Right kidney (tissue), 1 donor: ENCODE results near the gene RAPH1.
"Not testable (repeated sequence)": the region's sequence is repeated elsewhere in the genome, so short reads cannot be mapped to it uniquely, and the experiment has no call there.

Experiments
- DNase-seq: peaks from one replicate; pipeline ENCODE4 v3.0.0-alpha.2; 2016

RAPH1 gene

GRCh38 chr2:203549406-203549805 lies 14.3 kb upstream of the RAPH1 start:
- DNase-seq: no peak

GRCh38 chr2:203548887-203549286 lies 13.8 kb upstream of the RAPH1 start:
- DNase-seq: no peak

- DNase-seq: no peak
Measured at GRCh38 chr2:203547356-203547755, 12.3 kb upstream of the RAPH1 start.

- DNase-seq: no peak
Measured at GRCh38 chr2:203544402-203544801, 9.3 kb upstream of the RAPH1 start.

- DNase-seq: no peak
Measured at GRCh38 chr2:203543898-203544328, 8.8 kb upstream of the RAPH1 start.

GRCh38 chr2:203540598-203540997 lies 5.5 kb upstream of the RAPH1 start:
- DNase-seq: not testable (repeated sequence)

- DNase-seq: not testable (repeated sequence)
Measured at GRCh38 chr2:203538237-203538636, 3.1 kb upstream of the RAPH1 start.

- DNase-seq: not testable (repeated sequence)
Measured at GRCh38 chr2:203536586-203536951, 1.5 kb upstream of the RAPH1 start.

- DNase-seq: no peak
Measured at GRCh38 chr2:203535784-203536585, 884 bp upstream of the RAPH1 start.

GRCh38 chr2:203534621-203535077 lies 452 bp downstream of the RAPH1 start:
- peak; percentile 88 for DNase-seq

GRCh38 chr2:203533676-203534591 lies 1.2 kb downstream of the RAPH1 start:
- DNase-seq: peak; percentile 39

GRCh38 chr2:203532957-203533658 lies 2.0 kb downstream of the RAPH1 start:
- peak; percentile 6 for DNase-seq

- DNase-seq: no peak
Measured at GRCh38 chr2:203527719-203528118, 7.4 kb downstream of the RAPH1 start.

GRCh38 chr2:203513268-203513667 lies 21.8 kb downstream of the RAPH1 start:
- not testable (repeated sequence) for DNase-seq

GRCh38 chr2:203510941-203511305 lies 24.2 kb downstream of the RAPH1 start:
- DNase-seq: no peak

GRCh38 chr2:203510256-203510940 lies 24.7 kb downstream of the RAPH1 start:
- no peak for DNase-seq

- not testable (repeated sequence) for DNase-seq
Measured at GRCh38 chr2:203503460-203503859, 31.6 kb downstream of the RAPH1 start.

GRCh38 chr2:203501873-203502272 lies 33.2 kb downstream of the RAPH1 start:
- no peak for DNase-seq

GRCh38 chr2:203500951-203501350 lies 34.1 kb downstream of the RAPH1 start:
- DNase-seq: no peak

GRCh38 chr2:203500297-203500696 lies 34.8 kb downstream of the RAPH1 start:
- DNase-seq: no peak

GRCh38 chr2:203498161-203498560 lies 36.9 kb downstream of the RAPH1 start:
- DNase-seq: no peak

- DNase-seq: no peak
Measured at GRCh38 chr2:203492965-203493364, 42.1 kb downstream of the RAPH1 start.
